Activated naive CD8-positive, alpha-beta T cell treated with anti-CD3 and anti-CD28 coated beads, Interleukin-2, amount 10 ng/mL, durations not matched to agents 7 days and 5 days (primary cell): ENCODE data around the gene LRRC26. TPM values are rescaled to one million over a fixed set of nuclear protein-coding genes. Genes with fewer than 3 reads are reported as not detected.
"Not testable (repeated sequence)": the region's sequence is repeated elsewhere in the genome, so short reads cannot be mapped to it uniquely, and the experiment has no call there.

Experiments
- ATAC-seq: fragments of 150-1000 bp; cut with Tn5 transposase; one replicate; pipeline ENCODE4 v1.10.0; 2021; ENCODE audit warnings: low read depth, moderate library complexity
- POLR2A ChIA-PET: fragments of 350-600 bp; sonication (Branson Sonifier 250); formaldehyde crosslinking; loops from one replicate; lab custom pipeline; 2021; ENCODE audit warnings: antibody characterized with exemption; lab: Charles Lee
- DNase-seq: peaks from one replicate; pipeline ENCODE4 v3.0.0; 2021
- H3K27ac Mint-ChIP-seq: one replicate; pipeline ENCODE4 v1.8.0; 2022; ENCODE audit warnings: mild to moderate bottlenecking, mixed read lengths
- H3K27me3 Mint-ChIP-seq: one replicate; pipeline ENCODE4 v1.8.0; 2022; ENCODE audit warnings: mild to moderate bottlenecking, moderate library complexity, mixed read lengths
- H3K36me3 Mint-ChIP-seq: one replicate; pipeline ENCODE4 v1.8.0; 2021; ENCODE audit warnings: mild to moderate bottlenecking, mixed read lengths
- H3K4me1 Mint-ChIP-seq: one replicate; pipeline ENCODE4 v1.8.0; 2021; ENCODE audit warnings: mixed read lengths
- H3K4me3 Mint-ChIP-seq: one replicate; pipeline ENCODE4 v1.8.0; 2022; ENCODE audit warnings: mild to moderate bottlenecking, moderate library complexity, mixed read lengths
- H3K9me3 Mint-ChIP-seq: one replicate; pipeline ENCODE4 v1.8.0; 2021; ENCODE audit warnings: mixed read lengths
- microRNA-seq: library from miRNA; unstranded; fragments of <30 nt; microRNA quantifications from one replicate; pipeline ENCODE4 v1.2.0, GENCODE V29; 2022
- total RNA-seq, 2 experiments: library from RNA; stranded (reverse); gene quantifications; one replicate each; pipeline ENCODE4 v1.2.3, GENCODE V29; 2021

Gene LRRC26
- total RNA-seq, 2 experiments from 2014 or later: not detected

DNA sequence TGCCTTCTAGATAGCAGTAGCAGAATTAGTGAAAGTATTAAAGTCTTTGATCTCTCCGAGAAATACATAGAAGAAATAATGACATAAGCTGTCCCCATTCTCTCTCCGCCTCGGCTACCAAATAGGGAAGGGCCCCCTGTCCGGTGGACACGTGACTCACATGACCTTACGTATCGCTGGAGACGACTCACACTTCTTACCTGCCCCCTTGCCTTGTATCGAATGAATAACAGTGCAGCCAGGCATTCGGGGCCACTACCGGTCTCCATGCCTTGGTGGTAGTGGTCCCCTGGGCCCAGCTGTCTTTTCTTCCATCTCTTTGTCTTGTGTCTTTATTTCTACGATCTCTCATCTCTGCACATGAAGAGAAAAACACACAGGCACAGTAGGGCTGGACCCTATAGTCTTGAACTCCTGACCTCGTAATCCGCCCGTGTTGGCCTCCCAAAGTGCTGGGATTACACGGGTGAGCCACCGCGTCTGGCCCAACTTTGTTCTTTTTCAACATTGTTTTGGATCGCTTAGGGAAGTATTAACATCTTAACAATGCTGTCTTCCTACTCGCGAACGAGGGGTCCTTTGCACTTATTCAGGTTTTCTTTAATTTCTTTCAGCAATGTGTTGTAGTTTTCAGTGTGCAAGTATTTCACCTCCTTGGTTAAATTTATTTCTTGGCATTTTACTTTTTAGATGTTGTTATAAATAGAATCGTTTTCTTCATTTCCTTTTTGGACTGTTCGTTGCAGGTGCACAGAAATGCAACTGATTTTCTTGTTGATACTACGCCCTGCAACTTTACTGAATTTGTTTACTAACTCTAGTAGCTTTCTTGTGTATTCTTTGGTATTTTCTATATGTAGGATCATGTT lies 47.7 kb downstream of the LRRC26 start:
- H3K4me3 Mint-ChIP-seq, DNase-seq, POLR2A ChIA-PET, H3K36me3 Mint-ChIP-seq, ATAC-seq, H3K27me3 Mint-ChIP-seq, H3K9me3 Mint-ChIP-seq, H3K27ac Mint-ChIP-seq: not testable (repeated sequence)
- H3K4me1 Mint-ChIP-seq: peaks cover 14% of the 10 kb centered on the region

Small RNAs within 50 kb of the gene (microRNA-seq; reads per million reads assigned to microRNA genes)
- not detected for gene MIR3621

Other genes starting within 250 kb of the LRRC26 start
- 100 to 1,000 TPM; 103 to 104 TPM for gene FBXW5, start 225.3 kb downstream of the LRRC26 start, total RNA-seq
- gene C8G, start 224.8 kb downstream of the LRRC26 start, total RNA-seq: 1 to 10 TPM; 1.5 to 3.6 TPM
- gene LCN12, start 217.8 kb downstream of the LRRC26 start, total RNA-seq: 1 to 10 TPM in 1 of 2 experiments, under 1 TPM in 1; 0.91 to 1.1 TPM
- 1 to 10 TPM; 1.3 to 3.3 TPM for gene PTGDS, start 192.5 kb downstream of the LRRC26 start, total RNA-seq
- gene LCNL1, start 187.1 kb downstream of the LRRC26 start, total RNA-seq: under 1 TPM; 0.33 to 0.48 TPM
- 10 to 100 TPM; 93.4 to 97.2 TPM for gene PAXX, start 177.6 kb downstream of the LRRC26 start, total RNA-seq
- gene CLIC3, start 173.5 kb downstream of the LRRC26 start, total RNA-seq: 10 to 100 TPM; 13.3 to 14.7 TPM
- gene ABCA2, start 141.8 kb downstream of the LRRC26 start, total RNA-seq: 10 to 100 TPM; 67.1 to 74.5 TPM
- under 1 TPM; 0.39 to 0.62 TPM for gene FUT7, start 138.0 kb downstream of the LRRC26 start, total RNA-seq
- gene NPDC1, start 123.9 kb downstream of the LRRC26 start, total RNA-seq: 10 to 100 TPM; 22.4 to 27.0 TPM
- gene ENTPD2, start 116.0 kb downstream of the LRRC26 start, total RNA-seq: not detected
- 10 to 100 TPM; 26.4 to 30.0 TPM for gene SAPCD2, start 99.5 kb downstream of the LRRC26 start, total RNA-seq
- gene UAP1L1, start 92.5 kb downstream of the LRRC26 start, total RNA-seq: 10 to 100 TPM; 43.9 to 44.1 TPM
- gene MAN1B1, start 83.1 kb downstream of the LRRC26 start, total RNA-seq: 10 to 100 TPM; 63.2 to 63.9 TPM
- 100 to 1,000 TPM; 314 to 322 TPM for gene DPP7, start 55.3 kb downstream of the LRRC26 start, total RNA-seq
- gene GRIN1, start 30.9 kb downstream of the LRRC26 start, total RNA-seq: not detected
- gene TMEM210, start 2.0 kb upstream of the LRRC26 start, total RNA-seq: not detected
- gene ANAPC2, start 18.5 kb upstream of the LRRC26 start, total RNA-seq: 10 to 100 TPM; 84.2 to 87.8 TPM
- gene SSNA1, start 18.6 kb upstream of the LRRC26 start, total RNA-seq: 10 to 100 TPM; 62.4 to 65.2 TPM
- gene TPRN, start 30.7 kb upstream of the LRRC26 start, total RNA-seq: 10 to 100 TPM; 11.2 to 14.7 TPM
- 10 to 100 TPM; 37.4 to 39.4 TPM for gene TMEM203, start 35.6 kb upstream of the LRRC26 start, total RNA-seq
- gene NDOR1, start 35.6 kb upstream of the LRRC26 start, total RNA-seq: 10 to 100 TPM; 38.8 to 39.8 TPM
- gene RNF208, start 52.2 kb upstream of the LRRC26 start, total RNA-seq: 1 to 10 TPM; 5.0 to 7.2 TPM
- under 1 TPM; 0.45 to 0.55 TPM for gene CYSRT1, start 55.1 kb upstream of the LRRC26 start, total RNA-seq
- gene RNF224, start 57.5 kb upstream of the LRRC26 start, total RNA-seq: not detected
- gene SLC34A3, start 60.9 kb upstream of the LRRC26 start, total RNA-seq: not detected
- gene TUBB4B, start 71.2 kb upstream of the LRRC26 start, total RNA-seq: 100 to 1,000 TPM; 241 to 249 TPM
- gene STPG3, start 81.2 kb upstream of the LRRC26 start, total RNA-seq: not detected
- 10 to 100 TPM; 58.7 to 63.1 TPM for gene NELFB, start 85.3 kb upstream of the LRRC26 start, total RNA-seq
- 1 to 10 TPM; 8.1 to 8.2 TPM for gene TOR4A, start 107.7 kb upstream of the LRRC26 start, total RNA-seq
- 1 to 10 TPM; 1.2 to 1.7 TPM for gene NRARP, start 132.2 kb upstream of the LRRC26 start, total RNA-seq